GM23338 (cell line): Measurements from ENCODE around the gene CTDSP2. TPM values are rescaled to one million over a fixed set of nuclear protein-coding genes. Genes with fewer than 3 reads are reported as not detected.

ENCODE experiments used
- EZH2phosphoT487 ChIP-seq: fragments of 200-600 bp; sonication (generic); IDR thresholded peaks from one replicate; pipeline ENCODE4 v1.8.1; 2018; ENCODE audit warnings: antibody characterized with exemption; ENCODE audit not compliant: unreplicated experiment
- ZNF114 ChIP-seq: fragments of 250-450 bp; sonication (Bioruptor Pico); IDR thresholded peaks from 2 replicates; pipeline ENCODE4 v1.5.0; 2020; ENCODE audit warnings: mild to moderate bottlenecking, moderate library complexity
- polyA plus RNA-seq: library from polyadenylated mRNA; unstranded; fragments of >200 nt; fragmentation: Nextera tagmentation; extraction: Ambion mirVana; gene quantifications from 2 replicates; pipeline ENCODE4 v1.2.1, GENCODE V29; 2016
- total RNA-seq: library from RNA; depleted of rRNA; stranded (reverse); fragments of >200 nt; shearing (Covaris generic); gene quantifications from 2 replicates; pipeline ENCODE4 v1.2.3, GENCODE V29; 2014
- TF ChIP-seq, protein P1 (sequence below): fragments of 250-450 bp; sonication (Bioruptor Pico); IDR thresholded peaks from 2 replicates; pipeline ENCODE4 v1.5.0; 2020; ENCODE audit warnings: mild to moderate bottlenecking, moderate library complexity
- TF ChIP-seq, protein P2 (sequence below), 2 experiments: fragments of 200-600 bp in 1 of 2; sonication (generic) in 1 of 2; conservative IDR thresholded peaks; 2 replicates each; pipeline versions ENCODE4 v1.5.1 to v1.6.1; 2016 to 2017; ENCODE audit warnings: antibody characterized with exemption in 2 of 2, low read depth in 2 of 2, mild to moderate bottlenecking in 2 of 2, moderate library complexity in 1 of 2
- TF ChIP-seq, protein P3 (sequence below): IDR thresholded peaks from one replicate; pipeline ENCODE4 v1.6.1; 2018; ENCODE audit warnings: antibody characterized with exemption; ENCODE audit not compliant: unreplicated experiment

Gene CTDSP2
- total and polyA plus RNA-seq, 2 experiments from 2014 or later: 22.8 to 81.9 TPM

DNA sequence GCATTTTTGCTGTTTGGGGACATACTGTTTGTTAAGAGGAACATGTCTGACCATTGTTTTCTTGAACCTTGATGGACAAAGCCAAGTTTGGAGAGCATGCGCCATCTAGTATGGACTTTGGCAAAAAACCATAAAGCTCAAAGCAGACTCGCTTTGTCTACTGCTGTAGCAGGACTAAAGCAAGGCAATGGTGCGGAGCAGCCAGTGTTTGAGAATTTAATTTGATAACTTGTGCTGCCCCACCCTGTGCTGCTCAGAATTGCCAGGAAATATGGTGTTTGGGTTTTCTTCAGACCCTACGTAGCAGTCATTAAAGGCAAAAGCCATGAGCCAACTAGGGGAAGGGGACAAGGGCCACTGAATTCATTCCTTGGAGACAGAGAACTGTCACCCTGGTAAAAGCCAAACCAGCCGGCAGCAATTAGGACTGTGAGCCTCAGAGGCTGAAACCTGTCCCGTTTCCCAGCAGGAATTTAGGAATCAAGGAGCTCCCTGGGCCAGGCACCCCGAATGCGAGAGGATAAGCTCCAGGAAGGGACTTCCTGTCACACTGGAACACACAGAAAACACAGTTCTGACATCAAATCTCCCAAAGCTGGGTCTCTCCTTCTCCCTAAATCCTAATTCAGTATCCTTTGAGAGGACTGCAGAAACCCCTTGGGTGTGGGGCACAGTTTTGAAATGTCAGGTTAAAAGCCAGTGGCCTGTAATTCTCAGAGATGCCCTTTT, 29.1 kb downstream of the CTDSP2 start (continued):
- TF ChIP-seq, protein P1, sequence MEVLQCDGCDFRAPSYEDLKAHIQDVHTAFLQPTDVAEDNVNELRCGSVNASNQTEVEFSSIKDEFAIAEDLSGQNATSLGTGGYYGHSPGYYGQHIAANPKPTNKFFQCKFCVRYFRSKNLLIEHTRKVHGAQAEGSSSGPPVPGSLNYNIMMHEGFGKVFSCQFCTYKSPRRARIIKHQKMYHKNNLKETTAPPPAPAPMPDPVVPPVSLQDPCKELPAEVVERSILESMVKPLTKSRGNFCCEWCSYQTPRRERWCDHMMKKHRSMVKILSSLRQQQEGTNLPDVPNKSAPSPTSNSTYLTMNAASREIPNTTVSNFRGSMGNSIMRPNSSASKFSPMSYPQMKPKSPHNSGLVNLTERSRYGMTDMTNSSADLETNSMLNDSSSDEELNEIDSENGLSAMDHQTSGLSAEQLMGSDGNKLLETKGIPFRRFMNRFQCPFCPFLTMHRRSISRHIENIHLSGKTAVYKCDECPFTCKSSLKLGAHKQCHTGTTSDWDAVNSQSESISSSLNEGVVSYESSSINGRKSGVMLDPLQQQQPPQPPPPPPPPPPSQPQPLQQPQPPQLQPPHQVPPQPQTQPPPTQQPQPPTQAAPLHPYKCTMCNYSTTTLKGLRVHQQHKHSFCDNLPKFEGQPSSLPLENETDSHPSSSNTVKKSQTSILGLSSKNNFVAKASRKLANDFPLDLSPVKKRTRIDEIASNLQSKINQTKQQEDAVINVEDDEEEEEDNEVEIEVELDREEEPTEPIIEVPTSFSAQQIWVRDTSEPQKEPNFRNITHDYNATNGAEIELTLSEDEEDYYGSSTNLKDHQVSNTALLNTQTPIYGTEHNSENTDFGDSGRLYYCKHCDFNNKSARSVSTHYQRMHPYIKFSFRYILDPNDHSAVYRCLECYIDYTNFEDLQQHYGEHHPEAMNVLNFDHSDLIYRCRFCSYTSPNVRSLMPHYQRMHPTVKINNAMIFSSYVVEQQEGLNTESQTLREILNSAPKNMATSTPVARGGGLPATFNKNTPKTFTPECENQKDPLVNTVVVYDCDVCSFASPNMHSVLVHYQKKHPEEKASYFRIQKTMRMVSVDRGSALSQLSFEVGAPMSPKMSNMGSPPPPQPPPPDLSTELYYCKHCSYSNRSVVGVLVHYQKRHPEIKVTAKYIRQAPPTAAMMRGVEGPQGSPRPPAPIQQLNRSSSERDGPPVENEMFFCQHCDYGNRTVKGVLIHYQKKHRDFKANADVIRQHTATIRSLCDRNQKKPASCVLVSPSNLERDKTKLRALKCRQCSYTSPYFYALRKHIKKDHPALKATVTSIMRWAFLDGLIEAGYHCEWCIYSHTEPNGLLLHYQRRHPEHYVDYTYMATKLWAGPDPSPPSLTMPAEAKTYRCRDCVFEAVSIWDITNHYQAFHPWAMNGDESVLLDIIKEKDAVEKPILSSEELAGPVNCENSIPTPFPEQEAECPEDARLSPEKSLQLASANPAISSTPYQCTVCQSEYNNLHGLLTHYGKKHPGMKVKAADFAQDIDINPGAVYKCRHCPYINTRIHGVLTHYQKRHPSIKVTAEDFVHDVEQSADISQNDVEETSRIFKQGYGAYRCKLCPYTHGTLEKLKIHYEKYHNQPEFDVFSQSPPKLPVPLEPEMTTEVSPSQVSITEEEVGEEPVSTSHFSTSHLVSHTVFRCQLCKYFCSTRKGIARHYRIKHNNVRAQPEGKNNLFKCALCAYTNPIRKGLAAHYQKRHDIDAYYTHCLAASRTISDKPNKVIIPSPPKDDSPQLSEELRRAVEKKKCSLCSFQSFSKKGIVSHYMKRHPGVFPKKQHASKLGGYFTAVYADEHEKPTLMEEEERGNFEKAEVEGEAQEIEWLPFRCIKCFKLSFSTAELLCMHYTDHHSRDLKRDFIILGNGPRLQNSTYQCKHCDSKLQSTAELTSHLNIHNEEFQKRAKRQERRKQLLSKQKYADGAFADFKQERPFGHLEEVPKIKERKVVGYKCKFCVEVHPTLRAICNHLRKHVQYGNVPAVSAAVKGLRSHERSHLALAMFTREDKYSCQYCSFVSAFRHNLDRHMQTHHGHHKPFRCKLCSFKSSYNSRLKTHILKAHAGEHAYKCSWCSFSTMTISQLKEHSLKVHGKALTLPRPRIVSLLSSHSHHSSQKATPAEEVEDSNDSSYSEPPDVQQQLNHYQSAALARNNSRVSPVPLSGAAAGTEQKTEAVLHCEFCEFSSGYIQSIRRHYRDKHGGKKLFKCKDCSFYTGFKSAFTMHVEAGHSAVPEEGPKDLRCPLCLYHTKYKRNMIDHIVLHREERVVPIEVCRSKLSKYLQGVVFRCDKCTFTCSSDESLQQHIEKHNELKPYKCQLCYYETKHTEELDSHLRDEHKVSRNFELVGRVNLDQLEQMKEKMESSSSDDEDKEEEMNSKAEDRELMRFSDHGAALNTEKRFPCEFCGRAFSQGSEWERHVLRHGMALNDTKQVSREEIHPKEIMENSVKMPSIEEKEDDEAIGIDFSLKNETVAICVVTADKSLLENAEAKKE (CRISPR knock-in tag): no peak
- TF ChIP-seq ZNF114 (CRISPR knock-in tag) (no peak), EZH2phosphoT487 (no peak)
- TF ChIP-seq, protein P2, sequence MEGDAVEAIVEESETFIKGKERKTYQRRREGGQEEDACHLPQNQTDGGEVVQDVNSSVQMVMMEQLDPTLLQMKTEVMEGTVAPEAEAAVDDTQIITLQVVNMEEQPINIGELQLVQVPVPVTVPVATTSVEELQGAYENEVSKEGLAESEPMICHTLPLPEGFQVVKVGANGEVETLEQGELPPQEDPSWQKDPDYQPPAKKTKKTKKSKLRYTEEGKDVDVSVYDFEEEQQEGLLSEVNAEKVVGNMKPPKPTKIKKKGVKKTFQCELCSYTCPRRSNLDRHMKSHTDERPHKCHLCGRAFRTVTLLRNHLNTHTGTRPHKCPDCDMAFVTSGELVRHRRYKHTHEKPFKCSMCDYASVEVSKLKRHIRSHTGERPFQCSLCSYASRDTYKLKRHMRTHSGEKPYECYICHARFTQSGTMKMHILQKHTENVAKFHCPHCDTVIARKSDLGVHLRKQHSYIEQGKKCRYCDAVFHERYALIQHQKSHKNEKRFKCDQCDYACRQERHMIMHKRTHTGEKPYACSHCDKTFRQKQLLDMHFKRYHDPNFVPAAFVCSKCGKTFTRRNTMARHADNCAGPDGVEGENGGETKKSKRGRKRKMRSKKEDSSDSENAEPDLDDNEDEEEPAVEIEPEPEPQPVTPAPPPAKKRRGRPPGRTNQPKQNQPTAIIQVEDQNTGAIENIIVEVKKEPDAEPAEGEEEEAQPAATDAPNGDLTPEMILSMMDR (conservative IDR thresholded peaks at IDR 0.05; ENCODE audit: low read depth in 2 of 2): no peak
- TF ChIP-seq, protein P3, sequence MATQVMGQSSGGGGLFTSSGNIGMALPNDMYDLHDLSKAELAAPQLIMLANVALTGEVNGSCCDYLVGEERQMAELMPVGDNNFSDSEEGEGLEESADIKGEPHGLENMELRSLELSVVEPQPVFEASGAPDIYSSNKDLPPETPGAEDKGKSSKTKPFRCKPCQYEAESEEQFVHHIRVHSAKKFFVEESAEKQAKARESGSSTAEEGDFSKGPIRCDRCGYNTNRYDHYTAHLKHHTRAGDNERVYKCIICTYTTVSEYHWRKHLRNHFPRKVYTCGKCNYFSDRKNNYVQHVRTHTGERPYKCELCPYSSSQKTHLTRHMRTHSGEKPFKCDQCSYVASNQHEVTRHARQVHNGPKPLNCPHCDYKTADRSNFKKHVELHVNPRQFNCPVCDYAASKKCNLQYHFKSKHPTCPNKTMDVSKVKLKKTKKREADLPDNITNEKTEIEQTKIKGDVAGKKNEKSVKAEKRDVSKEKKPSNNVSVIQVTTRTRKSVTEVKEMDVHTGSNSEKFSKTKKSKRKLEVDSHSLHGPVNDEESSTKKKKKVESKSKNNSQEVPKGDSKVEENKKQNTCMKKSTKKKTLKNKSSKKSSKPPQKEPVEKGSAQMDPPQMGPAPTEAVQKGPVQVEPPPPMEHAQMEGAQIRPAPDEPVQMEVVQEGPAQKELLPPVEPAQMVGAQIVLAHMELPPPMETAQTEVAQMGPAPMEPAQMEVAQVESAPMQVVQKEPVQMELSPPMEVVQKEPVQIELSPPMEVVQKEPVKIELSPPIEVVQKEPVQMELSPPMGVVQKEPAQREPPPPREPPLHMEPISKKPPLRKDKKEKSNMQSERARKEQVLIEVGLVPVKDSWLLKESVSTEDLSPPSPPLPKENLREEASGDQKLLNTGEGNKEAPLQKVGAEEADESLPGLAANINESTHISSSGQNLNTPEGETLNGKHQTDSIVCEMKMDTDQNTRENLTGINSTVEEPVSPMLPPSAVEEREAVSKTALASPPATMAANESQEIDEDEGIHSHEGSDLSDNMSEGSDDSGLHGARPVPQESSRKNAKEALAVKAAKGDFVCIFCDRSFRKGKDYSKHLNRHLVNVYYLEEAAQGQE: no peak
